WI38 (cell line): ENCODE measurements around the gene KLK14.

Experiments
- H3K4me3 ChIP-seq: 2 replicates; pipeline ENCODE4 v1.5.1; 2011; ENCODE audit warnings: low read depth, mild to moderate bottlenecking, control low read depth, low read length
- TF ChIP-seq, protein P1 (sequence below): IDR thresholded peaks from 2 replicates; pipeline ENCODE4 v1.5.1; 2012; ENCODE audit warnings: low read depth, mild to moderate bottlenecking, control low read depth, low read length

Gene KLK14

GRCh38 chr19:51093510-51094345, 11.0 kb upstream of the KLK14 start:
- TF ChIP-seq, protein P1, sequence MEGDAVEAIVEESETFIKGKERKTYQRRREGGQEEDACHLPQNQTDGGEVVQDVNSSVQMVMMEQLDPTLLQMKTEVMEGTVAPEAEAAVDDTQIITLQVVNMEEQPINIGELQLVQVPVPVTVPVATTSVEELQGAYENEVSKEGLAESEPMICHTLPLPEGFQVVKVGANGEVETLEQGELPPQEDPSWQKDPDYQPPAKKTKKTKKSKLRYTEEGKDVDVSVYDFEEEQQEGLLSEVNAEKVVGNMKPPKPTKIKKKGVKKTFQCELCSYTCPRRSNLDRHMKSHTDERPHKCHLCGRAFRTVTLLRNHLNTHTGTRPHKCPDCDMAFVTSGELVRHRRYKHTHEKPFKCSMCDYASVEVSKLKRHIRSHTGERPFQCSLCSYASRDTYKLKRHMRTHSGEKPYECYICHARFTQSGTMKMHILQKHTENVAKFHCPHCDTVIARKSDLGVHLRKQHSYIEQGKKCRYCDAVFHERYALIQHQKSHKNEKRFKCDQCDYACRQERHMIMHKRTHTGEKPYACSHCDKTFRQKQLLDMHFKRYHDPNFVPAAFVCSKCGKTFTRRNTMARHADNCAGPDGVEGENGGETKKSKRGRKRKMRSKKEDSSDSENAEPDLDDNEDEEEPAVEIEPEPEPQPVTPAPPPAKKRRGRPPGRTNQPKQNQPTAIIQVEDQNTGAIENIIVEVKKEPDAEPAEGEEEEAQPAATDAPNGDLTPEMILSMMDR: no peak
- no peak overlapping the region for H3K4me3 ChIP-seq

DNA sequence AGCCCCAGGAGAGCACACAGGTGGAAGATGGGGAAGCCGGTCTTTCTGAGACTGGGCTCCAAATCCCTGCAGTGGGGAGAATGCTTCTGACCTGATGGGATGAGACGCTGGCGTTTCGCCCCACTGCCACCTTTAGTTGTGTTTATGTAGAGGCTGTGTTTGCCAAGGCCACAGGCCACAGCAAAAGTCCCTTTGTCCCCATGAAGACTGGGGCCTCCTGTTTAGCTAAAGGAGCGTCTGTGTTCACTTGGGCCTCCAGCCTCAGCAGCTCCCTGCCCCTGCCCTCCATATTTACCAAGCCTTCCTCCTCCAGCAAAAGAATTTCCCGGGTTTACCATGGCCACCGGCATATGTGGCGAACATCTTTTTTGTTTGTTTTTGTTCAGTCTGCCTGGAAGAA, 10.4 kb upstream of the KLK14 start:
- H3K4me3 ChIP-seq: no peak overlapping the region
- TF ChIP-seq, protein P1: no peak

DNA sequence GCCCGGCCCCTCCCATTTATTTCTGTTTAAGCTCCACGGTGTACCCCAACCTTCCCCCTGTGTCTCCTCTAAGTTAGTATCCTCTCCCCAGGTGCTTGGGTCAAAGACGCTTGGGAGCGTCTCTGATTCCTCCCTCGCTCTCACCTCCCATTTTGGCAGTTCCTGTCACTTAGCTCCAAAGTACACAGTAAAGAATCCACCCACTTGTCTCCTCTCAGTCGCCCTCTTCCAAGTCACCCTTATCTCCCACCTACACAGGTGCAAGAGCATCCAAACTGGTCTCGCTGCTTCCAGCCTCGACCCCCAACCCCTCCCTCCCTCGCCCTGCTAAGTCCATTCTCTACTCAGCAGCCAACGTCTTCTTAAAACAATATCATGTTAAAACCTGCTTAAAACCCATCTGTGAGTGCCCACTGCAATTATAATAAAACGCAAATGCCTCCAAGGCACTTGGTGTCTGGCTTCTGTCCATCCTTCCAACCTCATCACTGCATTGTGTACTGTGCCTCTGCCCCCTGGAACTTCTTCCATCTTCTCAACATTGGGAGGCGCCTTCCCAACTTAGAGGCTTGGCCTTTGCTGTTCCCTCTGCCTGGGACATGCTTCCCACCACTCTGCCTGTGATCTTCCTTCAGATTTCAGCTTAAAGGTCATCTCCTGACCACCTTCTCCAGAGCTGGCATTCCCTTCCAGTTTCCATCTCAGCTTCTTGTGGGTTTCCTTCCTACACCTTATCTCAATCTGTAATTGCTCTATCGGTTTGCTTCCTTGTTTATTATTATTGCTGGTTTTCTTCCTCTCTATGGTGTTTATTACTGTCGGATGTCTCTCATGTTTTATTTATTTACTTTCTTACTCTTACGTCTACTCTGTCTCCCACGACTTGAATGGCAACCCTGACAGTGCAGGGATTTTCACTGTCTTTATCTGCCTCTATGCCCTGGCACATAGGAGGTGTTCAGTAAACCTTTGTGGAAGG, 9.5 kb upstream of the KLK14 start:
- TF ChIP-seq, protein P1: no peak
- H3K4me3 ChIP-seq: no peak overlapping the region

GRCh38 chr19:51091126-51091525, 8.4 kb upstream of the KLK14 start:
- TF ChIP-seq, protein P1: no peak

DNA sequence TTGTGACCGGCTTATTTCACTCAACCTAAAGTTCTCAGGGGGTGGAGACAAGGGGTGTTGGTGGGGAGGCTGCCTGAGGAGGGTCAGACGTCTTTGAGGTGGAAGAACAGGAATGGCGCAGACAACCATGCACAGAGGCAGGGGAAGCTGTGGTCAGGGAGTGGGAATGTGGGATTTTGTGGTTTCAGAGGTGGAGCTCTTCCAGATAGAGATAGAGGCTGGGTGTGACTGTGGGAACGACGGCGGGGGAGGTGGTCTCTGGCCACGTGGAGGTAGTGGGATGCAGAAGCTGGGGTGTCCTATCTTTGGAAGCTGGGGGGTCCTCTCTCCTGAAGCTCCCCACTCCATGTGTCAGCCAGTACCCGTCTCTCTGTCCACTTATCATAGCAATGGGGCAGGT, 7.8 kb upstream of the KLK14 start:
- TF ChIP-seq, protein P1: no peak
- H3K4me3 ChIP-seq: no peak overlapping the region

More at GRCh38 chr19:51091126-51091525, 8.4 kb upstream of the KLK14 start:
- no peak overlapping the region for H3K4me3 ChIP-seq

- TF ChIP-seq, protein P1: no peak
- H3K4me3 ChIP-seq: no peak overlapping the region
These were observed 7.1 kb upstream of the KLK14 start for GRCh38 chr19:51089786-51090185.
